IPS-NIHi7 (cell line): ENCODE data around the gene AKAP12.
A peak's percentile ranks its signal among the peaks of the same experiment; 100 is the strongest.
"Not testable (repeated sequence)": the region's sequence is repeated elsewhere in the genome, so short reads cannot be mapped to it uniquely, and the experiment has no call there.

Source experiments
- DNase-seq: peaks from one replicate; pipeline ENCODE4 v3.0.0; 2012; ENCODE audit warnings: mixed read lengths; ENCODE audit errors: extremely low spot score

Gene AKAP12

GRCh38 chr6:151379933-151380847, 140.4 kb downstream of the AKAP12 start:
- no peak for DNase-seq

GRCh38 chr6:151380848-151381205, 141.1 kb downstream of the AKAP12 start:
- no peak for DNase-seq

DNA sequence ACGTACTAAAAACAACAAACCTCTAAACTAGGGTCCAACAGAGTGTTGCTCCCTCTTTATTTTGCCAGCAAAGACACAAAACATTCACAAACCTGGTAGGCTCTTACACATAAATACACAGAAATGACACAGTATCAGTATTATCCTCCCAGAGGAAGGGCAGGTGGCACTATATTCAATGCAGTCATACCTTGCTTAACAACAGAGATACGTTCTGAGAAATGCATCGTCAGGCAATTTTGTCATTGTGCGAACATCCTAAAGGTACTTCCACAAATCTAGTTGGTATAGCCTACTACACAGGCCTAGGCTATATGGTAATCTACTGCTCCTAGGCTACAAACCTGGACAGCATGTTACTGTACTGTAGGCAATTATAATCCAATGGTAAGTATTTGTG, 142.0 kb downstream of the AKAP12 start:
- no peak for DNase-seq

DNA sequence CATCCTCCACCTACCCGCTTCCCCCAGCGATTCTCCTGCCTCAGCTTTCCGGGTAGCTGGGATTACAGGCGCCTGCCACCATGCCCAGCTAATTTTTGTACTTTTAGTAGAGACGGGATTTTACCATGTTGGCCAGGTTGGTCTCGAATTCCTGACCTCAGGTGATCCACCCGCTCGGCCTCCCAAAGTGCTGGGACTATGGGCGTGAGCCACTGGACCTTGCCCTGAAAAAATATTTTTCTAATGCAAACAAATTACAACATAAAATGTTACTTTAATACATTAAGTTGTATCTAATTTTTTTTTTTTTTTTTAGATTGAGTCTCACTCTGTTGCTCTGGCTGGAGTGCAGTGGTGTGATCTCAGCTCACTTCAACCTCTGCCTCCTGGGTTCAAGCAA, 142.9 kb downstream of the AKAP12 start:
- not testable (repeated sequence) for DNase-seq

GRCh38 chr6:151384151-151384550, 144.4 kb downstream of the AKAP12 start:
- DNase-seq = no peak

- no peak for DNase-seq
Observed at GRCh38 chr6:151385177-151385576, 145.4 kb downstream of the AKAP12 start.

- no peak for DNase-seq
Observed at GRCh38 chr6:151387175-151387970, 147.6 kb downstream of the AKAP12 start.

DNA sequence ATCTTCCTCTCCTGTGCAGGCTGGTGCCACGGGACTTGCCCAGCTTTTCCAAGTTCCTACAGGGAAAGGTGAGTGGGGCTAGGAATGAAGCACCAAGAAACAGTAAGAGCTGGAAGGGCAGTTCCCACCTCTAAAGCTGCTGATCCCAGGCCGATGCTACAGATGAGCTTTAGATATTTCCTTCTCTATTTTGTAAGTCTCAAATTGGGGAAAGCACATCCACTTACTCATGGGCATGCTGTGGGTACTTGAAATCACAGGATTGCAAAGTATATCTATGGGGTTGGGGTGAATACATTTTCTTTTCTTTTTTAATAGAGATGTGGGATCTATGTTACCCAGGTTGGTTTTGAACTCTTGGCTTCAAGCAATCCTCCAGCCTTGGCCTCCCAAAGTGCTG, 148.5 kb downstream of the AKAP12 start:
- no peak for DNase-seq

DNA sequence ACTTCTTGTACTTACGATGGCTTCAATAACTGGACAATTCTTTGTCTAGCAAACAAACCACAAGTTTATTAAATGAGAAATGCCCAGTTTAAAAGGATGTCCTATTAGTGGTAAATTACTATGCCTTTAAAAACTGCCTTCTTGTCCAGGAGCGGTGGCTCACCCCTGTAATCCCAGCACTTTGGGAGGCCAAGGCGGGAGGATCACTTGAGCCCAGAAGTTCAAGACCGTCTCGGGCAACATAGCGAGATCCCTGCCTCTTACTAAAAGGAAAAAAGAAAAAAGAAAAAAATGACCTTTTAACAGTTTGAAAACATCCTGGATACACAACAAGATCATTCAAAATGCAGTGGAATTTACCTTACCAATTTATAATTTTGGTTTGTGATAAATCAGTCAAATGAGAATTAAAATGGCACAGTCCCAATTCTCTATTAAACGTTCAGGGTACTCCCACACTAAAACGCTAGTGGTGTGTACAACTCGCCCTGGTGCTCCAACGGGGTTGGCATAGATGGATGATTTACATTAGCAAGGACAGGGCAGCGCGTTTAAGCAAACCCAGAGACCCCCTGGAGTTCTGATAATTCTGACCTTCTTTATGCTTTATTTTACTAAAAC, 149.3 kb downstream of the AKAP12 start:
- no peak for DNase-seq

DNA sequence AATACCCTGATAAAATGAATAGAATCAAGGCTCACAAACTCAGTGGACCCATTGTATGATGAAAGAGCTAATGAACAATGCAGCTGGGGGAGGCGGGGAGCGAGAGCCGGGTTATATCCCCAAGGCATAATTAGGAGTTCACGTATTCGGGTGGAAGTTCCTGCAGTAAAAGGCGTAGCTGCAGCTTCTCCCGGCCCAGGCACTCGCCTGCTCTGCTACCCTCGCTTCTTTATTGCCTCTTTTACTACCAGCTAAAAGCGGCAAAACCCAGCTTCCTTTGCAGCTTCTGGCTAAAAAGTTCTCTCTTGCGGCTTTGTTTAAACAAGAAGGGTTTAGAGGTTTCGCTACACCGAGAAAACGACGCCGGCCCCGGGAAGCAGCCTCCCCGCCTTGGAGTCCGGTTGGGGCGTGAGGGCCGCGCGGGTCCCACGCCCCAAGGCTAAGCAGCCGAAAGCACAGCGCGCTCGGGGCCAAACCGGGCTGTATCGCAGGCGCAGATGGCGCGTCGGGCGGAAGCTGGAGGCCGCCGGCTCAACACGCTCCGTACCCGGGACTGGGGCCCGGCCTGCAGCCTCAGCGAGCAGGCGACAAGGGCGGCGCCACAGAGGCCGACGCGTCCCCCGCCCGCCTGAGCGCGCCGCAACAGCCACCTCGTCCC, 150.0 kb downstream of the AKAP12 start:
- peak; percentile 41 for DNase-seq

GRCh38 chr6:151390276-151390850, 150.6 kb downstream of the AKAP12 start:
- DNase-seq = peak; percentile 94

DNA sequence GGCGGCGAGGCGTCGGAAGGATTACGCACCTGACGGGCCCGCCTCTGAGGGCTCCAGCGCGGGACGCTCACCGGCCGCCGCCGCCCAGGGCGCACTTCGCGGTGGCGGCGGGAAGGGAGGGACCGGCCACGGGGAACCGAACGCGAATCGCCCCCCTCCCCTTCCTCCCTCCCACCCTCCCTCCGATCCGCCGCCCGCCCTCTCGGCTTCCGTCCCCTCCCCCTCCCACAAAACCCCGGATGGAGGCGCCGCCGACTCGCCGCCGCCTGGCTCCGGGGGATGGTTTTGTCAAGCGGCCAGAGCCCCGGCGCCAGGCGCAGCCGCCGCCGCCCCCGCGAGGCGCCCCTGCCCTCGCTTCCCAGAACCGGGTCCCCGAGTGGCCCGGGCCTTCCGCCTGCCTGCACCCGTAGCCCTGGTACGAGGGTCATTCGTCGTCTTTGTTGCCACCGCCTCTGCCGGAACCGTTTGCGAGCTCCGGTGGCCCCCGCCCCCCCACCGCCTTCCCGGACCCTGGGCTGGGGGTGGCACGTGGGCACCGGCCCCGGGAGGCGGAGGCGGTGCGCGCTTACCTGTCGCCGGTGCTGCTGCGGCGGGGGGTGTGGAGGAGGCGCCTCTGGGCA, 151.2 kb downstream of the AKAP12 start:
- DNase-seq = peak; percentile 57

DNA sequence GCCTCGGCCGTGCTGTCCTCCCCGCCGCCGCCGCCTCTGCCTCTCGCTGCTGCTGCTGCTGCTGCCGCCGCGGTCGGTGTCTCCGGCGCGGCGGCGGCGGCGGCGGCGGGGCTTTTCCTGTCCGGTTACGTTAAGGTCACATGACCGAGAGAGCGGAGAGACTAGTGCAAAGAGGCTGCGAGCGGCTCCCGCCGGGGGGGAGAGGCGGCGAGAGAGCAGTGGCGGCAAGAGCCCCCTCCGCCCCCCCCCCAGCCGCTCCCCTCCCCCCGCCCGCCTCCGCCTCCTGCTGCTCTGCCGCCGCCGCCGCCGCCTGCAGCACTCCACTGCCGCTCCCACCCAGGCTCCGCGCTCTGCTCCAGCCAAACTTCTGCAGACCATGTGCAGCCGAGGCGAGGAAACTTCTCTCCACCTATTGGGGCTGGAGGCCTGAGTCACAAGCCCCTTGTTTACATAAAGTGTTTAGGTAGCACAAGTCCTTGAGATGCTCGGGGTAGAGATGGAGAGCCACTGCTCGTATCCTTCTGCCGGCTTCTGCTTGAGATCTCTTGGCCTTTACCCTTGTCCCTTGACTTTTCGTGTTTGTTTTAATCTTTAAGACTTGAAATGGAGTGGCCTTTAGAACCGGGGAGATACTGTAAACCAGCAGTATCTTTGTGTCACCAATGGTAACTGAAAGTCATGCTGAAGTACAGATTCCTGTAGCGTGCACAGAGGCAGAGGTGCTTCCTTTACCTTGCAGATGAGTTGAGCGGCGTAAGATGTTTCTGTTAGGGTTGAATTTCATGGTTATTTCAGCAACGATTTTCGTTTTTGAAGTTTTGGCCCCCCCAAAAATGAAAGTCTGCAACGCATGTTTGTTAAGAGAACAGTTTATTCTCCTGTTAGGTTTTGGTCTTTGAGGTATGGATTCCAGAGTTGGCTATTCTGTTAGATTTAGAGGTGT, 152.0 kb downstream of the AKAP12 start, which contains the start of gene ZBTB2:
ZBTB2 (minus strand) TSS at position 89 of the 943 bp plus-strand sequence. CDS start 17,922 bp downstream, outside the sequence.
- peak; percentile 68 for DNase-seq

GRCh38 chr6:151392427-151392826, 152.7 kb downstream of the AKAP12 start:
- DNase-seq = no peak

- no peak for DNase-seq
Observed at GRCh38 chr6:151393410-151393809, 153.6 kb downstream of the AKAP12 start.

- no peak for DNase-seq
Observed at GRCh38 chr6:151399679-151400078, 159.9 kb downstream of the AKAP12 start.

DNA sequence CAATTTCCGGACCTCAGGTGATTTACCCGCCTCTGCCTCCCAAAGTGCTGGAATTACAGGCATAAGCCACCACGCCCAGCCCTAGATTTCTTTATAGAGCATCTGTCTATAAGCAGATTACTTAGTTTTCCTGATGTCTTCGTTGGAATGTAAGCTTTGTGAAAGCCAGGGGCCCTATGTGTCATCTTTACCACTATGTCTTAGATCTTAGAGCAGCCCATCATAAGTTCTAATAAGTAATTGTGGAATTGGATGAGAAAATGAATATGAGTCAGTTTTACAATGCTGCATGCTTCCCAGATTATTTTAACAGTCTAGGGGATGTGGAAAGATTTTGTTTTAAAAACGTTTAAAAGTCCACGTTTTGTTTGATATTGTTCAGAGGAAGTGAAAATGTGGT, 160.7 kb downstream of the AKAP12 start:
- DNase-seq = no peak

GRCh38 chr6:151402228-151402627, 162.5 kb downstream of the AKAP12 start:
- DNase-seq = no peak

DNA sequence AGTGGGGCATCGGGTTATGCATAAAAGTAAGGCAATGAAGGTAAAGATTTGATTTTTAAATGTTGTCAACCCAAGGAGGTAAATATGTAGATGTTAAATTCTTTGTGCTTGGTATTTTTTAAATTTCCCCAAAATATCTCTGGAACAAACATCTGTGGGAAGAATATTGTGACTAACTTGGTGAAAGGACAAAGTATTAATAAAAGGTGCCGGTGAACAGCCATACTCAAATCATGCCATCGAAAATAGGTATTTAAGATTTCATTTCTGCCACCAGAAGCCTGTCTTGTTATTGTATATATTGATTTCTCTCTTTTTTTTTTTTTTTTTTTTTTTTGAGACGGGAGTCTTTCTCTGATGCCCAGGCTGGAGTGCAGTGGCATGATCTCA, 164.1 kb downstream of the AKAP12 start:
- DNase-seq = no peak
